Measurements from ENCODE around the gene LPP.

Gene LPP

DNA sequence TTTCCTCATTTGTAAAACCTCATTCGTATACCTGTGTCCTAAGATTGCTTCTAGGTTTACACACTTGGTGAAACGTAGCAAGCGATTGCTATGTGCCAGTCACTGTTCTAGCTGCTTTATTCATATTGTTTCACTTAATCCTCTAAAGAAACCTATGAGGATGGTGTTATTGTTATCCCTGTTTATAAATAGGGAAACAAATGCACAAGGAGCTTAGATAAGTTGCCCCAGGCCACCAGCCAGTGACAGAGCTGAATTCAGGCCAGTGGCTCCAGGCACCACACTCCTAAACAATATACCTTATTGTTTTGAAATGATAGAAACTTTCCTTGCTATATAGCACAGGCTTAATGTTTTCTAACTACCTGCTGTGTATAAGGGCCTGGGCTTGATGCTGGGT lies 44.0 kb downstream of the LPP start:
- DNase-seq = no peak

- DNase-seq = no peak
Observed at GRCh38 chr3:188198760-188199327, 44.9 kb downstream of the LPP start.

DNA sequence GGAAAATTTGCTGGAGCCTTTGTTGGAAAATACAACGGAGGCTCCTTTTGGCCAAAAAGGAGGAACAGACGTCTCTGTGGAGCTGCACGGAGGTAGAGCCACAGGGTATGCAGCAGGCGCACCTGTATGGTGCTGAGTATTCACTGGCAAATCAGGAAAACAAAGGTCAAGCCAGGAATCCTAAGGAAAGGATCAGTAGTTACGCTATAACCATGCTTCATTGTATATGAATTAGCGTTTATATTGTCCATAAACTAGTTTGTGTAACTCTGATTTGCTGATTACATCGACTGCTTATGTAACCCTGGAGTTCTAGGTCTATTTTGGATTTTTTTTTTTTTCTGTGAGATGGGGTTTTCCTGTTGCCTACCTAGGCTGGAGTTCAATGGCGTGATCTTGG lies 45.4 kb downstream of the LPP start:
- no peak for DNase-seq

- no peak for DNase-seq
Observed at GRCh38 chr3:188200481-188200880, 46.5 kb downstream of the LPP start.

DNA sequence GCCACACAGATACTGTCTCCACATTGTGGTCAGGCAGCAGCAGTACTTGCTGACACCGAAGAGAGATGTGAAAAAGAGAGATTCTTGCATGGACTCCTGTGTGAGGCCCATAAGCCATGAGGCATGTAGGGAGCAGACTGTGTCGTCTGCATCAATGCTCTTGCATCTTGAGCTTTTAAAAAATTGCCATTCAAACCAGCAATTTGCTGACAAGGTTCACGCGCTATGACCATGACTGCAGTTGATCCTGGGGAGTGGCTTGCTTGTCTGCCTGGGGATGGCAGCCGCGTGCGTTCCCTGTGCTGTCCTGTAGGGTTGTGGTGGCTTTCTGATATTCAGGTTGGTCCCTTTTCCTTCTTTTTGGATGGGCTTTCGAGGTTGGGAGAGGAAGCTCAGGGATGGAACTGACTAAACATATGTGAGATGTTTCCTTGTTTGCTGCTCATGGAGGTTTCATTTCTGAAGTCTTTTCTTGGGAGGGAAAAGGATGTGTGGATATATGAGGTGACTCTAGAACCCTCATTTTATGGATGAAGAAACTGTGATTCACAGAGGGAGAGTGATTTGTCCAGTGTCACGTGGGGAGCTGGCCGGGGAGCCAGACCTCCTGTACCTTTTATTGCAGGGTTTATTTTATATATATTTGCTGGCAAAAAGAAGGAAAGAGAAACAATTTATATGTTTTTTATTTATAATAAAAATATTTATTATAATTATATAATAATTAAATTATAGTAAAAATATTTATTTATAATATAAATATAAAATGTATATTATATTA lies 48.6 kb downstream of the LPP start:
- no peak for DNase-seq

GRCh38 chr3:188204526-188204925 lies 50.6 kb downstream of the LPP start:
- no peak for DNase-seq

GRCh38 chr3:188205992-188206416 lies 52.0 kb downstream of the LPP start:
- no peak for DNase-seq

DNA sequence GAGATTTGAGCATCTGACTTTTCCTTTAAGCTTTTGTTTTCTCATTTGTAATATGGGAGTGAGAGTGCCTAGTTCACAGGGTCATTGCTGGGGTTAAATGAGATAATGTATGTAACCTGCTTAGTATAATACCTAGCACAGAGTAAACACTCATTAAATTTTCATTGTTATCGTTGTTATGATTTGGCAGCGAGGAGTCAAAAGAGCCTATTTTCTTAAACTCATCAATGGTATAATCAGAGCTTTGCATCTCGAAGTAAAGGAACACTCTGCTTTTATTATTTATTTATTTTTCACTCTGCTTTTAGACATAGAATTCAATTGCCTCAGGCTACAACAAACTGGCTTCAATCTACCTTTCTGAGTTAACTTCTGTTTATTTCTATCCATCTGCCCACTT lies 52.8 kb downstream of the LPP start:
- no peak for DNase-seq

- DNase-seq = peak; percentile 71
Observed at GRCh38 chr3:188207941-188208515, 54.1 kb downstream of the LPP start.

- DNase-seq = peak; percentile 83
Observed at GRCh38 chr3:188208516-188208981, 54.6 kb downstream of the LPP start.

DNA sequence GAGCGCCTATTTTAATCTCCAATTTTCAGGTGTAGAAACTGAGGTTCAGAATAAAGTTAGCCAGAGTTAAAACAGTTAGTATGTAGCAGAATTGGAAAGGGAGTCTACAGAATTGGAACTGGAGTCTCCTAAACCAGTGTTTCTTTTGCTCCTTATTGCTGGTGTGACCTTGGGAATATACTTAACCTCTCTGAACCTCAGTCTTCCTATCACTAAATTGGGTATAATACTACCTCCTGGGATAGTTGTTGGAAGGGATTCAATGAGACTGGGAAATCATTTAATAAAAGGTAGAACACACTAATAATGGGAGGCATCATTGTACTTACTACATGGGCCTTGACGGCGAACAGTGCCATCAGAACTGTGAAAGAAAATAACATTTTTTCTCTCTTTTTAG lies 55.1 kb downstream of the LPP start:
- DNase-seq = no peak

DNA sequence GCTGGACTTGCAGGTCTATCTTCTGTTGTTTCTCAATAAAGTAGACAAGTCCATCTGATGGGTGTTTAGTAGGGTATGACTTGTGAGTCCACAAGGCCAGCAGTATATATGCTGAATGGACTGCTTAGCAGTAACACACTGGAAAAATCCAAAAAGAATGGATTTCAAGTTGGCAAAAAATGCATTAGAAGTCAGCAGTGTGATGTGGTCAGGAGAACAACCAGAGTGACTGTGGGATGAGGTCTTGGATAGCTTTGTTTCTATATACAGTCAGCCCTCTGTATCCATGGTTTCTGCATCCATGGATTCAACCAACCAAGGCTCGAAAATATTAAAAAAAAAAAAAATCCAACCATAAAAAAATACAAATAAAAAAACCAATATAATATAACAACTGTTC lies 55.8 kb downstream of the LPP start:
- peak; percentile 18 for DNase-seq

GRCh38 chr3:188211476-188211875 lies 57.5 kb downstream of the LPP start:
- DNase-seq = peak; percentile 79

DNA sequence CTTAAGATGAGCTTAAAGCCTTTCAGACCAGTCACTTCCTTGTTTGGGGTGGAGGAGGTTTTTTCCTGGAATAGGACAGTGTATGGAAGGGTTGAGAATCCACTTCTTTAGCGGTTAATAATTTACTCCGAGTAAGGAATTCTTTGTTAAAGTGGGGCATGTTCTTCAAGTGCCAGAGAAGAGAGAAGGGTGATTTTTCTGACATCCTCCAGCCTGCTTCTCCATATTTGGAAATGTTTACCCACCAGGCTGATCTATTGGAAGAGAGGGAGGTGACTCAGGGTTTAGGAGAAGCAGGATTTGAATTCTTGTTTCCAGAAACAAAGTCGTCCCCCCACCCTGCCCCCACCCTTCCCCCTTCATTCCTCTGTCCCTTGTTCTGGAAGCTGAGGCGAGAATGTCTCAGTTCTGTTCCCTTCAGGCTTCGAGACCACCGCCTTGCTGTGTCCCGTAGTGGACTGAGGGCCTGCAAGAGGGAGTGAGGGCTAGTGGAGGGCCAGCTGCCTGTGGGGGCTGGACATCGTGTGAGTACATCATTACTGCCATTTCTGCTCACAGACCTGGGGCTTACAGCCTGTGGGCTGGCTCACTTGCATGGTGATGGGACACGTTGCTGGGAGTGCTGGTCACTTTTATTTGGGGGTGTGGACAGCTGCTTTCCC lies 58.5 kb downstream of the LPP start:
- peak; percentile 98 for DNase-seq

GRCh38 chr3:188214442-188214841 lies 60.5 kb downstream of the LPP start:
- no peak for DNase-seq

DNA sequence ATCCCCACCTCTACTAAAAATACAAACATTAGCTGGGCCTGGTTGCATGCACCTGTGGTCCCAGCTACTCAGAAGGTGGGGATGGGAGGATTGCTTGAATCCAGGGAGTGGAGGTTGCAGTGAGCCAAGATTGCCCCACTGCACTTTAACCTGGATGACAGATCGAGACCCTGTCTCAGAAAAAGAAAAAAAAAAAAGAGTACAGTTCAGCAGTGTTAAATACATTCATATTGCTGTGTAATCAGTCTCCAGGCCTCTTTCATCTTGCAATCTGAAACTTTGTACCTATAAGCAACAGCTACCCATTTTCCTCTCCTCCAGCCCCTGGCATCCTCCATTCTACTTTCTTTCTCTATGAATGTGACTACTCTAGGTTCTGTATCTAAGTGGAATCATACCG lies 61.2 kb downstream of the LPP start:
- DNase-seq = no peak

- no peak for DNase-seq
Observed at GRCh38 chr3:188217011-188217463, 63.1 kb downstream of the LPP start.

DNA sequence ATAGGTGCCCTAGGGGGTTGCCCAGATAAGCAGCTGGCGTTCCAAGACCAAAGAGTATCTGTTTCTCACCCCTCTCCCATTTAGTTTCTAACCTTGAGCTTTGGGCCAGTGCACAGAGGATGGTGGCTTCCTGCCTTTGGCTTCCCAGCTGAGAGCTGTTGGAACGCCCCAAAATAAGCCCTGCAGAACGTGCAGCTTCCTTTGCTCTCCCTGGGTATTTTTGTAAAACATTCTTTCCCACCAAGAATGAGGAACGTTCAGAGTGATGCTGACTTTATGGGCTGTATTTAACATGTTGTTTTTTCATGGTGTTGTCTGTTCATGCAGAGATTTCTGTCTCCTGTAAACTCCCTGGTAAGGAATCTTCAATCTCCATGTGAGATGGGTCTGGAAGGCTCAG lies 63.8 kb downstream of the LPP start:
- DNase-seq = no peak

DNA sequence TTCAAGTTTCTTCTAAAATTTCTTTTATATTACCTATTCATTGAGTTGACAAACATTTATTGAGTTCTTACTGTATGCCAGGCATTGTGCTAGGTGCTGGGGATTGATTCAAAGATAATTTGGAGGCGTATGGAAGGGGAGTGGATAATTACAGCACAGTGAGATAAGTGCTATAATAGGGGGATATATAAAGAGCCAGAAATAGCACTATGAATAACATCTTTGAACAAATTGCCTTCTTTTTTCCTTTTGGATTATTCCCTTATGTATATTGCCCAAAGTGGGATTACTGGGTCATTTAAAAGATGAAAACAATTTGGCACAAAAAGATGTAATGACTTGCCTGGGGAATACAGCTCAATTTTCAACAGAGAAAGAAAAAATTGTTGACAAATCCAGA lies 64.6 kb downstream of the LPP start:
- no peak for DNase-seq

- no peak for DNase-seq
Observed at GRCh38 chr3:188219147-188219546, 65.2 kb downstream of the LPP start.

GRCh38 chr3:188220097-188220788 lies 66.3 kb downstream of the LPP start:
- peak; percentile 36 for DNase-seq

DNA sequence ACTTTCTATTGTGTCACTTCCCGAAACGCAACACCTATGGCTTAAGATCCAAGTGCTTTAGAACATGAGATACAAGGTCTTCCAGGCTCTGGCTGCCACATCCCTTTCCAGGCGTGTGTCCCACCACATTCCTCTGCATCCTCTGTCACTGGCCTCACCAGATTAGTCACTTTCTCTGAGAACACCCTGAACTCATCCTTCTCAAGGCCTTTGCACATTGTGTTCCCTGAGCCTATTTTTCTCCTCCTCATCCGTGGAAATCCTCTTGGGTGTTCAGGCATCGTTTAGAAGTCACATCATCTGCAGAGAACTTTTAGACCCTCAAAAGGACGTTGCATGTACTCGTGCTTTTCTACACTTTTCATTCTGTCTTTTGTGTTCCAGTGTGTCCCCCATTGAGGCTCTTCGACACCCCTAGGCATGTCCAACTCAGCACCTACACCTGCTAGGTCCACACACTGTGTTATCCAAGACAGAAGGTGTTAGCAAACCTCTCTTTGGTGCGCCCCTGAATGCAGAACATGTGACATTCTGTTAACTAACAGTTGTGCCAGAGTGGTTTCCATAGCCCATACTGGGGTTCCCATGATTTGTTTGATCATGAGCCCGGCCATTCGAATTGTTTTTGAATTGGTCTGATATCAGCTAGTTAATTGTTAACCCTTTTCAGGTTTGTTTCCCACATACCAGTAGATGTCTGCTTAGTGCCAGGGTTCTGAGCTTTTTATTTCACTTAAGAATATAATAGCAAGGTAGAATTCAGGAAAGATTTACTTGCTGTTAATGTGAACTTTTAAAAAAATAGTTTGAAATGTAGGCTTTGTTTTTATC lies 67.2 kb downstream of the LPP start:
- DNase-seq = peak; percentile 45
